ENCODE data around the gene CCDC40.

Gene CCDC40

DNA sequence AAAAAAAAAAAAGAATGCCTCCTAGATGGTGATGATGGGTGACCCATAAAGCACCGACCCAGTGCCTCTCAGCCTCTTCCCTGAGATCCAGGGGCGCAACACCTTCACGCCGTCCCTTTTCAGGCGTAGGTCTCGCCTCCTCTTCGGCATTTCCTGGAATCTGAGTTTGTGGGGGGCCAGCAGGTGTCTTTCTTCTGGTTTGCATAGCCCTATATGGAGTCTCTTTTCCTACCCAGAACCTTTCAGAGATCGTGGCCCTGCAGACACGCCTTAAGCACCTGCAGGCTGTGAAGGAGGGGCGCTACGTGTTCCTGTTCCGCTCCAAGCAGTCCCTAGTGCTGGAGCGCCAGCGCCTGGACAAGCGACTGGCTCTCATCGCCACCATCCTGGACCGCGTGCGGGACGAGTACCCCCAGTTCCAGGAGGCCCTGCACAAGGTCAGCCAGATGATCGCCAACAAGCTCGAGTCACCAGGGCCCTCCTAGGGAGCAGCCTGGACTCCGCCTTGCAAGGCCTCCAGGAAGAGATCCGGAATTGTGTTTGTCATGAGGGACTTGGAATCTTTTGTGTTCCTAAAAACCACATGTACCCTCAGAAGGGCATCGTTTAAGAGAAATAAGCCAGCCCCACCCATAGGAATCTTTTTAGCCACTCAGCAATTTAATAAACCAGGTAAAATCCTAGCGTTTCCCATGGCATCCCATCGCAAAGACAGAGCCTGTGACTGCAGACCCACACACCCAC is 63.0 kb downstream of the CCDC40 start:
- no peak for DNase-seq (ENCODE audit: low read depth in 2 of 2, low spot score in 1 of 2)

- DNase-seq (ENCODE audit: low read depth in 2 of 2, low spot score in 1 of 2), result no peak
Observed at GRCh38 chr17:80100035-80100323, 63.5 kb downstream of the CCDC40 start.

- peak; percentile 65 to 73 for DNase-seq (ENCODE audit: low read depth in 2 of 2, low spot score in 1 of 2)
Observed at GRCh38 chr17:80101011-80101945, 64.8 kb downstream of the CCDC40 start, which contains the start of gene GAA. Gene GAA (plus strand): TSS chr17:80101581. CDS start chr17:80104587, 3,006 bp downstream.

DNA sequence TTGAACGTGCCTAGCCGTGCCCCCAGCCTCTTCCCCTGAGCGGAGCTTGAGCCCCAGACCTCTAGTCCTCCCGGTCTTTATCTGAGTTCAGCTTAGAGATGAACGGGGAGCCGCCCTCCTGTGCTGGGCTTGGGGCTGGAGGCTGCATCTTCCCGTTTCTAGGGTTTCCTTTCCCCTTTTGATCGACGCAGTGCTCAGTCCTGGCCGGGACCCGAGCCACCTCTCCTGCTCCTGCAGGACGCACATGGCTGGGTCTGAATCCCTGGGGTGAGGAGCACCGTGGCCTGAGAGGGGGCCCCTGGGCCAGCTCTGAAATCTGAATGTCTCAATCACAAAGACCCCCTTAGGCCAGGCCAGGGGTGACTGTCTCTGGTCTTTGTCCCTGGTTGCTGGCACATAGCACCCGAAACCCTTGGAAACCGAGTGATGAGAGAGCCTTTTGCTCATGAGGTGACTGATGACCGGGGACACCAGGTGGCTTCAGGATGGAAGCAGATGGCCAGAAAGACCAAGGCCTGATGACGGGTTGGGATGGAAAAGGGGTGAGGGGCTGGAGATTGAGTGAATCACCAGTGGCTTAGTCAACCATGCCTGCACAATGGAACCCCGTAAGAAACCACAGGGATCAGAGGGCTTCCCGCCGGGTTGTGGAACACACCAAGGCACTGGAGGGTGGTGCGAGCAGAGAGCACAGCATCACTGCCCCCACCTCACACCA is 65.7 kb downstream of the CCDC40 start:
- no peak for DNase-seq (ENCODE audit: low read depth in 2 of 2, low spot score in 1 of 2)

- no peak for DNase-seq (ENCODE audit: low read depth in 2 of 2, low spot score in 1 of 2)
Observed at GRCh38 chr17:80102664-80103448, 66.4 kb downstream of the CCDC40 start.

DNA sequence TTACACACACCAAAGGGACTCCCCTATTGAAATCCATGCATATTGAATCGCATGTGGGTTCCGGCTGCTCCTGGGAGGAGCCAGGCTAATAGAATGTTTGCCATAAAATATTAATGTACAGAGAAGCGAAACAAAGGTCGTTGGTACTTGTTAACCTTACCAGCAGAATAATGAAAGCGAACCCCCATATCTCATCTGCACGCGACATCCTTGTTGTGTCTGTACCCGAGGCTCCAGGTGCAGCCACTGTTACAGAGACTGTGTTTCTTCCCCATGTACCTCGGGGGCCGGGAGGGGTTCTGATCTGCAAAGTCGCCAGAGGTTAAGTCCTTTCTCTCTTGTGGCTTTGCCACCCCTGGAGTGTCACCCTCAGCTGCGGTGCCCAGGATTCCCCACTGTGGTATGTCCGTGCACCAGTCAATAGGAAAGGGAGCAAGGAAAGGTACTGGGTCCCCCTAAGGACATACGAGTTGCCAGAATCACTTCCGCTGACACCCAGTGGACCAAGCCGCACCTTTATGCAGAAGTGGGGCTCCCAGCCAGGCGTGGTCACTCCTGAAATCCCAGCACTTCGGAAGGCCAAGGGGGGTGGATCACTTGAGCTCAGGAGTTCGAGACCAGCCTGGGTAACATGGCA is 67.1 kb downstream of the CCDC40 start:
- no peak for DNase-seq (ENCODE audit: low read depth in 2 of 2, low spot score in 1 of 2)

DNA sequence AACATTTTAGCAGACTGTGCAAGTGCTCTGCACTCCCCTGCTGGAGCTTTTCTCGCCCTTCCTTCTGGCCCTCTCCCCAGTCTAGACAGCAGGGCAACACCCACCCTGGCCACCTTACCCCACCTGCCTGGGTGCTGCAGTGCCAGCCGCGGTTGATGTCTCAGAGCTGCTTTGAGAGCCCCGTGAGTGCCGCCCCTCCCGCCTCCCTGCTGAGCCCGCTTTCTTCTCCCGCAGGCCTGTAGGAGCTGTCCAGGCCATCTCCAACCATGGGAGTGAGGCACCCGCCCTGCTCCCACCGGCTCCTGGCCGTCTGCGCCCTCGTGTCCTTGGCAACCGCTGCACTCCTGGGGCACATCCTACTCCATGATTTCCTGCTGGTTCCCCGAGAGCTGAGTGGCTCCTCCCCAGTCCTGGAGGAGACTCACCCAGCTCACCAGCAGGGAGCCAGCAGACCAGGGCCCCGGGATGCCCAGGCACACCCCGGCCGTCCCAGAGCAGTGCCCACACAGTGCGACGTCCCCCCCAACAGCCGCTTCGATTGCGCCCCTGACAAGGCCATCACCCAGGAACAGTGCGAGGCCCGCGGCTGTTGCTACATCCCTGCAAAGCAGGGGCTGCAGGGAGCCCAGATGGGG is 68.0 kb downstream of the CCDC40 start:
- DNase-seq (ENCODE audit: low read depth in 2 of 2, low spot score in 1 of 2), result no peak

DNA sequence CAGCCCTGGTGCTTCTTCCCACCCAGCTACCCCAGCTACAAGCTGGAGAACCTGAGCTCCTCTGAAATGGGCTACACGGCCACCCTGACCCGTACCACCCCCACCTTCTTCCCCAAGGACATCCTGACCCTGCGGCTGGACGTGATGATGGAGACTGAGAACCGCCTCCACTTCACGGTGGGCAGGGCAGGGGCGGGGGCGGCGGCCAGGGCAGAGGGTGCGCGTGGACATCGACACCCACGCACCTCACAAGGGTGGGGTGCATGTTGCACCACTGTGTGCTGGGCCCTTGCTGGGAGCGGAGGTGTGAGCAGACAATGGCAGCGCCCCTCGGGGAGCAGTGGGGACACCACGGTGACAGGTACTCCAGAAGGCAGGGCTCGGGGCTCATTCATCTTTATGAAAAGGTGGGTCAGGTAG is 68.5 kb downstream of the CCDC40 start:
- no peak for DNase-seq (ENCODE audit: low read depth in 2 of 2, low spot score in 1 of 2)

GRCh38 chr17:80105762-80106161 is 69.3 kb downstream of the CCDC40 start:
- no peak for DNase-seq (ENCODE audit: low read depth in 2 of 2, low spot score in 1 of 2)

DNA sequence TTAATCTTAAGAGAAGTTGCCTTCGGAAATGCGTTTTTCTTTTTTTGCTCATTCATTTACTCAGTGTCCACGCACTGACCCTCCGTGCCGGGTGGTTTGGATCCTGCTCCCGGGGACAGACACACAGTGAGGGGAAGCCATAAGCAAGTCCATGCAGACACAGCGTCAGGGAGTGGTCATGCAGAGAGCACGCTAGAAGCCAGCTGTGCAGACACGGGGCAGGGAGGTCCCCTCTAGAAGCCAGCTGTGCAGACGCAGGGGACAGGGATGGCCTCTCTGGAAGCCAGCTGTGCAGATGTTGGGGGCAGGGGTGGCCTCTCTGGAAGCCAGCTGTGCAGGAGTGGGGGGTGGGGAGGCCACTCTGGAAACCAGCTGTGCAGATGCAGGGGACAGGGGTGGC is 69.7 kb downstream of the CCDC40 start:
- DNase-seq (ENCODE audit: low read depth in 2 of 2, low spot score in 1 of 2), result no peak

DNA sequence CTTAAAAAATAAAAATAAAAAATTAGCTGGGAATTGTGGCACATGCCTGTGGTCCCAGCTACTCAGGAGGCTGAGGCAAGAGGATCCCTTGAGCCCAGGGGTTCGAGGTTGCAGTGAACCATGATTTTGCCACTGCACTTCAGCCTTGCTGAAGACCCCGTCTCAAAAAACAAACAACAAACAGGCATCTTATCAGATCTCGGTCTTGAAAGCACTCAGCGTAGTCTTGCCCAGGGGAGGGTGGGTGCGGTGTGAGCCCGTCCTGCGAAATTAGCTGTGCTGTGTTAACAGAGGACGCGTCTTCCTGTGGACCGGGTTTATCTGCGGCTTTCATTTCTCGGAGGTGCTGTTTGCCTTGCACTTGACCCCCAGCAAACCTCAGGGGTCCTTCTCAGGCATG is 70.3 kb downstream of the CCDC40 start:
- no peak for DNase-seq (ENCODE audit: low read depth in 2 of 2, low spot score in 1 of 2)

- DNase-seq (ENCODE audit: low read depth in 2 of 2, low spot score in 1 of 2), result no peak
Observed at GRCh38 chr17:80107231-80108021, 71.0 kb downstream of the CCDC40 start.

- no peak for DNase-seq (ENCODE audit: low read depth in 2 of 2, low spot score in 1 of 2)
Observed at GRCh38 chr17:80108036-80108971, 71.9 kb downstream of the CCDC40 start.

GRCh38 chr17:80109066-80109660 is 72.7 kb downstream of the CCDC40 start:
- DNase-seq (ENCODE audit: low read depth in 2 of 2, low spot score in 1 of 2), result no peak

DNA sequence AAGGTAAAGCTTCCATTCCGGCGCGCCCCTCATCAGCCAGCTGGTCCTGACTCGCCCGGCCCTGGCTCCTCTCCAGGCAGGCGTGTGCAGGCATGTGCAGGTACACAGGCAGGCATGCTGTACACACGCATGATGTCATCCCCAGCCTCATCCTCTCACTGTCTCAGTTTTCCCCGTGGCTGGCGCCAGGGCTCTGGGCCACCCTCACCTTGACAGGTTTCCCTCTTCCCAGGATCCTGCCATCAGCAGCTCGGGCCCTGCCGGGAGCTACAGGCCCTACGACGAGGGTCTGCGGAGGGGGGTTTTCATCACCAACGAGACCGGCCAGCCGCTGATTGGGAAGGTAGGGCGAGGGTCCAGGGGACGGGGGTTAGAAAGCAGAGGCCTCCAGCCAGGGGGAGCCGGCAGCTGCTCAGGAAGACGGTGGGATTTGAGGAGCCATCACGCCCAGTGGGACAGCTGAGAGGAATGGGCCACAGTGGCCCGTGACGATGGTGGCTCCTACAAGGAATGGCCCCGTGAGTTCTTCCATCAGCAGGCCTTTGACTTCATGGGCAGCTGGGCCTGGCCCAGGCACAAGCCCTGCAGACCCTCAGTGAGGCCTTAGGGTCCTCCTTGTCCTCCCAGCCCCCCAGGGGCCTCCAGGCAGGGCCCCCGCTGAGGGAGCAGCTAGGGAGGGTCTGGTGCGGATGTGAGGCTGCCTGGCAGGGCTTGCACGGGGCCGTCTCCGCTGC is 73.4 kb downstream of the CCDC40 start:
- DNase-seq (ENCODE audit: low read depth in 2 of 2, low spot score in 1 of 2), result no peak

GRCh38 chr17:80110447-80110812 is 74.0 kb downstream of the CCDC40 start:
- DNase-seq (ENCODE audit: low read depth in 2 of 2, low spot score in 1 of 2), result no peak

Measured in stimulated activated CD8-positive, alpha-beta memory T cell treated with anti-CD3 and anti-CD28 coated beads, Interleukin-4, amount 100 ng/mL, for 4 hours (primary cell).